GF-D8 (cell line): ENCODE data around the gene TEX54.
"Not testable (repeated sequence)": the region's sequence is repeated elsewhere in the genome, so short reads cannot be mapped to it uniquely, and the experiment has no call there.

Source experiments
- DNase-seq: peaks from one replicate; lab custom pipeline; 2025; lab: John Stamatoyannopoulos, UW

Gene TEX54

DNA sequence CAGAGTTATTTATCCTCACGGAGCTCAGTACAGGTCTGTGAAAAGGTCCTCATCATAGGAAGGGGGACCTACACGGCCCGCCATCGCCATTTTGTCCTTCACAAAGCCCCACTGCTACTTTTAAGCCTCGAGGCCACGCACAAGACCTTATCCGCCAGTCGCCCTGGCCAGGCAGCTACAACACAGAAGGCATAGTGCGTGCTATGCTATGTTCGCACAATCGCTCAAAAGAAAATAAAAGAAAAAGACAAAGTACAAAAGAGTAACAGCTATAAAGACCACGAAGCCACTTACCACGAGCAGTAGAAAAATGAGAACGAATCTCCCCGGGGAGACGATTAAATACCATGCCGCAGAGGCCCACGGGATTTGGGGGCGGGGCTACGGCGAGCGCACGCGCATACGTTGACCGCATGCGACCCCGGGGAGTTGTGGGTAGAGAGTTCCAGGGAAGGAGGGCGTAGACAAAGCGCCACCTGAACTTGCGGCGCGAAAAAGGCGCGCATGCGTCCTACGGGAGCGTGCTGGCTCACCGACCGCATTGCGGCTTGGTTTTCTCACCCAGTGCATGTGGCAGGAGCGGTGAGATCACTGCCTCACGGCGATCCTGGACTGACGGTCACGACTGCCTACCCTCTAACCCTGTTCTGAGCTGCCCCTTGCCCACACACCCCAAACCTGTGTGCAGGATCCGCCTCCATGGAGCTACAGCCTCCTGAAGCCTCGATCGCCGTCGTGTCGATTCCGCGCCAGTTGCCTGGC lies 23.1 kb upstream of the TEX54 start:
- peak; percentile 95 for DNase-seq

DNA sequence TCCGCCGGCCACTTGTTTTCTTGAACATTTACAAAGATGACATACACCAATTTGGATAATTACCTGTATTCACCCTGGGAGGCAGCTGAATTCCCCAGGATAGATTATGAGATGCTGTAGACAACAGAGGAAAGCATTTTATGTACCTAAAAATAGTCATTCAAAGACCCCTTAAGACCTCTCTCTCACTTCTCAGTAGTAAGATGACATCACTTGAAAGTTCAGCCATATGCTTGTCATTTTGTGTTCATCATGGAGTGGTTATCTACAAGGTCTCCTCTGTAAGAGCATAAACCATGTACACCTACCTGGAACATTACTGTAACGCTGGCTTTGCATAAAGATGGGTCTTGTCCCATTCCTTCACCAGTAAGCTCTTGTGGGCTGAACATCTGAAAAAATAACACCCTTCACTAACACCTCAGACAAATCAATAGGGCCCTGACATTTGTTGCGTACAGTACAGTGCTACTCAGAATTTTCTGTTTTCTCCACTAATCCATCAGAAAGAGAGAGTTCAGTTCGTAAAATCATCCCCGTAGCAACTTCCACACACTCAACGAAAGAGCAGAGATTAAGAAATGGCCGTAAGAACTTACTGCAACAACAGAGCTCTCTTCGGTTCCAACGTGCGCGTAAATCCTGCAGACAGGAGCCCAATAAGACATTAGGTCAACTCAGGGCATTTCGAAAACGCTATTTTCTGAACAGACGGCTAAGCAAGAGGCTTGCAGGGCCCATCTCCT lies 22.4 kb upstream of the TEX54 start:
- no peak for DNase-seq

DNA sequence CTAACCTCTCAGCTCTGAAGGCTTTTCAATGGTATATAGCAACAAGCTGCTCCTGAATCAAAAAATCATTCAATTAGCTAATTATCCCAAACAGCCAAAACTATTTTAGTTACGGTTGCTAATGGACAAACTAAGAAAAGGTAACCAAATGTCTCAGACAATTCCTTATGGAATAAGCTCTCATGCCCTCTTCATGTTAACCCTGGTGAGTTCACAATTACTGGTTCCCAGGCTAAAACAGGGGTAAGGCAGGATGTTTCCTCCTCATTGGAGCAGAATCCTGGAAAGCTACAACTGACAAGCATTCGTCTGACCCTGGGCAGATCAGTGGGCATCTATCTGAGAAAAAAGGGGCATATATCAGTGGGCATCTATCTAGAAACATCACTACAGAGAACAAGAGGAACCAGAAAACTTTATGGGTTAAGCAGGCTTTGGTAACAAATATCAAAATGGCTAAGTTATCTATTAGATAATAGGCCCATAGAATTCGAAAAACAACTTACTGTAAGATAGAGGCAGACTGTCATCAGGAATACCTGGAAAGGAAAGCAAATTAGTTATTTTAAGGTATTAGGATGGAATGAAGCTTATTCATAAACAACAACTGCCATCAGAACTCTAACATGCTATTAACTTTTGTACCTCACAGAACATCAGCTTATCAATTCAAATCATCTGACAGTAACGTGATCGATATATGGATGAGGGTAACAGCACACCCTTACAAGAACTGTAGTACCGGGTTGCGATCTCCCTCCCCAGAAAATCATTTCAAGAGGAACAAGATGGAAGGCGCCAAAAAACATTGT lies 21.6 kb upstream of the TEX54 start:
- no peak for DNase-seq

DNA sequence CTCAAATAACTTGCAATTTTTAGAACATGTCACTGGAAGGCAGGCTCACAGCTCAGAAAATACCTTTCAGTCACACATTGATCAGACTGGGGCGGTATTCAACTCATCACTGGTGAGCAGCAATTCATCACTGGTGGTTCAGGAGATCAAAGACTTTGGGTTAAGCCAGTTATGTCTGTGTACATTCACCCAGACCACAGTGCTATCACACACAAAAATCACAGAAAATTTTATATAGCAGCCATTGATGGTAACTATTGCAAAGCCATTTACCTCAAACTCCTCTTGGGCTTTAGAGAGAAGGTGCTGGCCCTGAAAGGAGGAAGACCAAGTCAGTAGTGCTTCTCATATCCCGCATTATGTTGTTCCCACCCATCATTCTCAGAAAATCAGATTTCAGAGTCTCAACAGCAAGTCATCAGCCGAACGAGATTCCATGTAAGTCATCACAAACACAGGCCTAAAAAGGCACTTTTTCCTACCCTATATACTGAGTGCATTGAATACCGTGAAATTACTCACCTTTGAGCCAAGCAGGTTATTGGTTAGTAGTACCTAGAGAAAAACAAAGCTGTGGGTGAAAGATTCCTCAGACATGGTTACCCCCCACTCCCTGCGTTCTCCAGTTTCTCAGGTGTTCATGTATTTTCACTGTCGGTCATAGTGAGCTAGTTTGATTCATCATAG lies 20.8 kb upstream of the TEX54 start:
- no peak for DNase-seq

DNA sequence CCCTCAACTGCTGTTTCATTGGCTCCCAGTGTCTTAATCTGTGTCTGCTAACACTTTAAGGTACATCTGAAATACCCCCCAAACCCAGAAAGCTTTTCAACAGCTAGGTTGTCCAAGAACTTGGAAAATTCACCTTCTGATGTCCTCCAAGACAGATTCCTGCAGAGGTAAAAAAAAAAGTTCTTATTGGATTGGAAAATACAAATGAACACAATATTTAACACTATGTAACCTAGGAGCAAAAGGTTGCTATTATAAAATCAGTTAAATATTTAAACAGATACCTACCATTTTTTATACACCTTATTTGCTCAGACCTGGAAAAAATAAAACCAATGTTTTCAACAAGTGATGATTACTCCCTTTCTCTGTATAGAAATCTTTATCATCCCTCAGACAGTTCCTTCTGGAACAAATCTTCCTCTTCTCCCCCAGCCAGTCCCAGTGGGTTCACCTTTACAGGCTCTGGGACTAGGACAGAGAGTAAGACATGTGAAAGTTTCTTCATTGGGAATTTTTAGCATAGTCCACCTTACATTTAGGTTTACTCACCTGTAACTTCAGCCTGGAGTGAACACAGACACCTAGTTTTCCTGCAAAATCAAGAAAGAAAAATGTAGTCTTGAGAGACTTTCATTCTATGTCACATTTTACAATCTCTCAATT lies 20.0 kb upstream of the TEX54 start:
- DNase-seq: no peak

DNA sequence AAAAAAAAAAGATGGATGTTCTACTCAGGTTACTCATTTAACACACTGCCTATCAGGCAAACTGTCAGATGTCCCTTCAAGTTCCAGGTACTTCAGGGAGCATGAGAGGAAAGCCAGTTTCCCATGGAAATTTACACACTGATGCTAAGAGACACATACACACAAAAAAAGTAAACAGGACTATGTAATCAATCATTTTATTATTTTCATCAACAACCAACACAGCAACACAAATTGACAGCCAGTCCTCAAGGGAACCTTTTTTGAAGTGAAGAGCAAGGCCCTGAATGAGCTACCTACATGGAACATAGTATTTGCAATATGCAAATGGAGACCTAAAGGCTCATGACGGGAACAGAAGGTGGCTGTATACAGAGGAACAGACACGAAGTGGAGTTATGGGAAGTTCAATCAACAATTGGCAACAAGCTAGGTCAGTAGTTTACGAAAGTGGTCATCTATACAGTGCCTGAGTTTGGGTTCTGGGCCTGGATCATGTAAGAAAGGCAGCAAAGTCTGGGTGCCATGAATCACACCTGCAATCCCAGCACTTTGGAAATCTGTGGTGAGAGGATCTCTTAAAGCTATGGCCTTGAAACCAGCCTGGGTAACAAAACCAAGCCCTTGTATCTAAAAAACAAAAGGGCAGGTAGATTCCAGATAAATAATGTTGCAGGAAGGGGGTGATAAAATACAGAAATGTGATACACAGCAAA lies 19.3 kb upstream of the TEX54 start:
- no peak for DNase-seq

DNA sequence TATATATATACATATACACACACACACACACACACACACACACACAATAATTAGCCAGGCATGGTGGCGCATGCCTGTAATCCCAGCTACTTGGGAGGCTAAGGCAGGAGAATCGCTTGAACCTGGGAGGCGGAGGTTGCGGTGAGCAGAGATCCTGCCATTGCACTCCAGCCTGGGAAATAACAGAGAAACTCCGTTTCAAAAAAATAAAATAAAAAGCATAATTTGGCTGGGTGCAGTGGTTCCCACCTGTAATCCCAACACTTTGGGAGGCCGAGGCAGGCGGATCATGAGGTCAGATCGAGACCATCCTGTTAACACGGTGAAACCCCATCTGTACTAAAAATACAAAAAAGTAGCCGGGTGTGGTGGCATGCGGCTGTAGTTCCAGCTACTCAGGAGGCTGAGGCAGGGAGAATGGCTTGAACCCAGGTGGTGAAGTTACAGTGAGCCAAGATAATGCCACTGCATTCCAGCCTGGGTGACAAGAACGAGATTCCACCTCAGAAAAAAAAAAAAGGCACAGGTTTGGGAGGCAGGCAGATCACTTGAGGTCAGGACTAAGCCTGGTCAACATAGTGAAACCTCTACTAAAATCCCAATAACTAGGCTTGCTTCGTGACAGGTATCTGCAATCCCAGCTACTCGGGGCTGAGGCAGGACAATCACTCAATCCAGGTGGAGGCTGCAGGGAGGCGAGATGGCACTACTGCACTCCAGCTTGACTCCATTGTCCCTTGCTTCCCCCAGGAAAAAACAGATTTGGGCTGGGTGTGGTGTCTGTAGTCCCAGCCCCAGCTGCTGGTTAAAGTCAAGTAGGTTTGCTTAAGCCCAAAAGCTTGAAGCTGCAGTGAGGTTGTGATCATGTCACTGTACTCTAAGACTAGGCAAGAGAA lies 18.5 kb upstream of the TEX54 start:
- no peak for DNase-seq

DNA sequence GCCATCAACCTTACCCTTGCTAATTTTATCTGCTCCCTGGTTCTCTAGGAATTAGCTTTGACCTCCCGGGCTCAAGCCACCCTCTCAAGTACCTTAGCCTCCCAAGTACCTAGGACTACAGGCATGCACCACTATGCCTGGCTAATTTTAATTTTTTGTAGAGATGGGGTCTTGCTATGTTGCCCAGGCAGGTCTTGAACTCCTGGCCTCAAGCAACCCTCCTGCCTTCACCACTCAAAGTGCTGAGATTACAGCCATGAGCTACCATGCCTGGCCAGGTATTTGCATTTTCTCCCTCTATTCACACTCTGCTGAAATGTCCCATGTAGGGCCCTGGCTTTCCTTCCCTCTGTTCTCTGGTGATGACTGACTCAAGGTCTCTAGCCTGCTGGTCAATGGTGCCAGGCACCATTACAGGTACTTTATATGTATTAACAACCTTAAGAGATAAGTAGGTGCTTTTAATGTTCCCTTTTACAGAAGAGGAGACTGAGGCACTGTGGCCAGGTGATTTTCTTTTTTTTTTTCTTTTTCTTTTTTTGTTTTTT lies 15.2 kb upstream of the TEX54 start:
- DNase-seq: no peak

DNA sequence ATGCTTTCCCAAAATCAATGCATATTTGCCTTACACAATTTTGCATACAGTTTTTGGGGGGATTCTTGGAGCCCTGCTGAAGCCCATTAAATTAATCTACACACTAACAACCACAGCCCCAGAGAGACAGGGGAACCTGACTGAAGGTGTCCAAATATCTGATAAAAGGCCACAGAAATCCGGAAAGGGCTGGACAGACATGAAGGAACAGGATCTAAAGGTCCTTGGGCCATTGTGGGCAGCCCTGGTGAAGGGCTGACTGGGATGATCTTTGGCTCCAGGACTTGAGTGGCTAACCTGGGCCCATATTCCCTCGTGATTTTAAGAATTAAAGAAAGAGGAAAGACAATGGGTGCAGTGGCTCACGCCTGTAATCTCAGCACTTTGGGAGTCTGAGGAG lies 13.5 kb upstream of the TEX54 start:
- DNase-seq: no peak

DNA sequence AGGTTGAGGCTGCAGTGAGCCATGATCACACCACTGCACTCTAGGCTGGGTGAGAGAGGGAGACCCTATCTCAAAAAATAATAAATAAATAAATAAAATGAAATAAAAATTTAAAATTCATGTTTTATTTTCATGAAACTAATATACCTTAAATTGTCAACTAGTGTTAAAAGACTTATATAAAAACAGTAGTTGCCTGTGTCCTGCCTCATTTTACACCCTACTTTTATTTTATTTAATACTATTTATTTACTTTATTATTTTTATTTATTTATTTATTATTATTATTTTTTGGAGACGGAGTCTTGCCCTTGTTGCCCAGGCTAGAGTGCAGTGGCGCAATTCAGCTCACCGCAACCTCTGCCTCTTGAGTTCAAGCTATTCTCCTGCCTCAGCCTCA lies 11.5 kb upstream of the TEX54 start:
- DNase-seq: no peak

DNA sequence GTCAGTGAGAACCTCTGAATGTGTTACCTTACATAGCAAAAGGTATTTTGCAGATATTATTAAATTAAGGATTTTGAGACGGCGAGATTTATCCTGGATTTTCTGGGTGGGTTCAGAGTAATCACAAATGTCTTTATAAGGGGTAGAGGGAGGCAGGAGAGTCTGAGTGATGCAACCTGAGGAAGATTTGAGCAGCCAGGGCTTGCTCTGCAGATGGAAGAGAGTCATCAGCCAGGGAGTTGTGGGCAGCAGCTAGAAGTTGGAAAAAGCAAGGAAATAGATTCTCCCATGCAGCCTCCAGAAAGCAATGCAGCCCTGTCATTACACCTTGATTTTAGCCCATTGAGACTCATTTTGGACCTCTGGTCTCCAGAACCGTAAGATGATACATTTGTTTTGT lies 10.8 kb upstream of the TEX54 start:
- DNase-seq: no peak

DNA sequence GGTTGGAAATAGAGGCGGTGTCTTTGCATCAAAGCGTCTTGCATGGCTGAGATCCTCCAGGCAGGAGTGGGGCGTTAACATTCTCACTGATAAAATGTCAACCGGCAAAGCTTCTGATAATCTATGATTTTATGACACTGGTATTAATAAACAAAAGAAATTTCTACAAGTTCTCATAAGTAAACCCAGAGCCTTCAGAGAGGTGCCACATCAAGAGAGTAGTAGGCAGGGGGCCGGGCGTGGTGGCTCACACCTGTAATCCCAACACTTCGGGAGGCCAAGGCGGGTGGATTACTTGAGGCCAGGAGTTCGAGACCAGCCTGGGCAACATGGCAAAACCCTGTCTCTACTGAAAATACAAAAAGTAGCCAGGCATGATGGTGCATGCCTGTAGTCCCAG lies 10.2 kb upstream of the TEX54 start:
- DNase-seq: not testable (repeated sequence)

DNA sequence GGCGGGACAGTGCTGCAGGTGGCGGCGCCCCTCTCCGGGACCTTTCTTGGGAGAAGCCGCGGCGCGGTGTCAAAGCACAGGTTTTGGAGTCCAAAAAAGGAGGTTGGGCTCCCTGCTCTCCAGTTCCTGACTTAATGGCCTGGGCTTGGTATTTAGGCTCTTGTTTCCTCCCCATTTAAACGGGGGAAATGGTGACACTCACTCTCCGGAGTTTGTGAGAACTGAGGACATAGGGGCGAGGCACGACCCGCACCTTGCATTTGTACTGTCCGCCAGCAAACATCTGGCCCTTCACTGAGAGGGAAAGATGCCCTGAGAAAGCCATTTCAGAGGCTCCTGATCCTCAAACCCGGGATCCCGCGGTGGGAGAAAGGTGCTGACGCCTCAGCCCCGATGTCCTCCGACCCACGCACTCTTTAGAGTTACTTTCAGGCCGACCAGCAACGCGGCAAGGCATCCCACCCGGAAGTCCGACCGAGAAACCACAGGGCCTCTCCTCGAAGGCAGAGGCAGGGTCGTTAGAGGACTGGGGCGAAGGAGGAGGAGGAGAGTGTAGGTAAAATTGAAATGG lies 9.6 kb upstream of the TEX54 start:
- no peak for DNase-seq

DNA sequence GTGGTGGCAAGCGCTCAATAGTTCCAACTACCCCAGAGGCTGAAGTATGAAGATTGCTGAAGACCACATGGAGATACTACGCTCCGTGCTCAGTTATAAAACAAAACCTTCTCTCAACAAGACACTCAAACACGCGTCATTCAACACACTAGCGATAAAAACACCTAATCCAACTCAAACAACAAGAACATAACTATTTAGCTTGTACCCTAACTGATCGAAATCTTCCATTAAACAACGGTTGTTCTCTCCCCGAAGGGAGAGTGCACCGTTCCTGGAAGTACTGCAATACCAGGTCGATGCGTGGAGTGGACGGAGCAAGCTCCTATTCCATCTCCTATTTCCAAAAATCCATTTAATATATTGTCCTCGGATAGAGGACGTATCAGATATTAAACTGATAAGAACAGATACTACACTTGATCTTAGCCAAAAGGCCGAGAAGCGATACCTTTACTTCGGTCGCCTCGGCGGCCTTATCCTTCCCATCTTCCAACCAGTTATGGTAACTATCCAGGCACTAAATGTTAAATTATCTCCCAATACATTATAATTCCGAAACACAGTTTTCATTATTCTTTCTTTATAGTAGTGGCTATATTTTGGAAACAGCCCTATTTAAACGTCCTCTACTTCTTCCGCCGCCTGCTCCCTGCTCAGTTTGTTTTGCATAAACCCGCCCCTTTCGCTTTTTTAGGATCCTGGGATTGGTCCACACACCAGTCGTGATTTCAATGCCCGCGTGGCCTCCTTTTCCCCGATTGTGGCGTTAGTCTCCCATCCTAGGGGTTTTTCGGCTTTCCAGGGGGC lies 8.9 kb upstream of the TEX54 start:
- DNase-seq: peak; percentile 99

DNA sequence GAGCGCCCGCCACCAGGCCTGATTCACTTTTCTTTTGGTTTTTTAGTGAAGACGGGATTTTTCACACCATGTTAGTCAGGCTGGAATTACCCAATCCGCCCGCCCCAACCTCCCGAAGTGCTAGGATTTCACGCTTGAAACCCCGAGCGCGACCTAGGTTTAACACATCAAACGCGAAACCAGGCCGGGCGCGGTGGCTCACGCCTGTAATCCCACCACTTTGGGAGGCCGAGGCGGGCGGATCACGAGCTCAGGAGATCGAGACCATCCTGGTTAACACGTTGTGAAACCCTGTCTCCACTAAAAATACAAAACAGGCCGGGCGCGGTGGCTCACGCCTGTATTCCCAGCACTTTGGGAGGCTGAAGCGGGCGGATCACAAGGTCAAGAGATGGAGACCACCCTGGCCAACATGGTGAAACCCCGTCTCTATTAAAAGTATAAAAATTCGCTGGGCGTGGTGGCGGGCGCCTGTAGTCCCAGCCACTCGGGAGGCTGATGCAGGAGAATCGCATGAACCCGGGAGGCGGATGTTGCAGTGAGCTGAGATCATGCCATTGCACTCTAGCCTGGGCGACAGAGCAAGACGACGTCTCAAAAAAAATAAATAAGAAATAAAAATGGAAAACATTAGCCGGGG lies 8.2 kb upstream of the TEX54 start:
- DNase-seq: peak; percentile 56

DNA sequence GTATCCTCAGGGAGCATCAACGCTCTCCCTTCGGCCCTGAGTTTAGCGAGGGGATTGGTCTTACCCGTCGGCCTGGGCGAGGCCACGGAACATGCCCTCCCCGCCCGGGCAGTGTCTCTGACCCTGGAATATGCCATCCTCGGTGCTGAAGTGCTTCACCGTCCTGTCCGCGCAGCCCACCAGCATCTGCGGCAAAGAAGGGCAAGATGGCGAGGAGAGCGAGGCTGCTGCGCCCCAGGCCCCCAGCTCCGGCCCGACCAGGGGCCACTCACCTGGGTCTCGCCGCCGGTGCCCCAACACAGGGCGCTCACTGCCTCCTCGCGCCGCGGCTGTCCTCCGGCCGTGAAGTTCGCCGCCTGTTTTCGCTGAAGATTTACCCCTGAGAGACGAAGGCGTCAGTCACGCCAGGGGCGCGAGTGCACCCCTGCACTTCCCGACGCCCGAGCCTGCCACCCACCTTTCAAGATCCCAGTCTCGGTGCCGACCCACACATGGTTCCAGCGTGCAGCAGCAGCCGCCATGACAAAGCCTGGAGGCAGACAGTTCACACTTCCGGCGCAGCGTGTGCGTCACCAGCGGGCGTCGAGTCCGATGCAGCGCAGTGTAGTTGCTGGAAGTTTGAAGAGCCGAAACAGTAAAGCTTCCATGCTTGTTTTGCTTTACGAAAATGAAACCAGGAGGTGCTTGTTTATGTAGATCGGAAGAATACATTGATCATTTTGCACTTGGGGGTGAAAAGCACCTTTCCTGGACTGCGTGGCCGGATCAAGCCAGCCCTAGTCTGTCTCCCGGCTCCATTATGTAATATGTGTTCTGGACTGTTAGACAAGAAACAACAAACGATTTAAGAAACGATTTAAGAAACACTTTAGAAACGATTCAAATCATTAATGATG lies 6.7 kb upstream of the TEX54 start, which contains the start of gene WDR74:
WDR74 (minus strand) TSS at position 541 of the 896 bp plus-strand sequence; CDS start at position 521, 20 bp downstream.
- DNase-seq: peak; percentile 78

DNA sequence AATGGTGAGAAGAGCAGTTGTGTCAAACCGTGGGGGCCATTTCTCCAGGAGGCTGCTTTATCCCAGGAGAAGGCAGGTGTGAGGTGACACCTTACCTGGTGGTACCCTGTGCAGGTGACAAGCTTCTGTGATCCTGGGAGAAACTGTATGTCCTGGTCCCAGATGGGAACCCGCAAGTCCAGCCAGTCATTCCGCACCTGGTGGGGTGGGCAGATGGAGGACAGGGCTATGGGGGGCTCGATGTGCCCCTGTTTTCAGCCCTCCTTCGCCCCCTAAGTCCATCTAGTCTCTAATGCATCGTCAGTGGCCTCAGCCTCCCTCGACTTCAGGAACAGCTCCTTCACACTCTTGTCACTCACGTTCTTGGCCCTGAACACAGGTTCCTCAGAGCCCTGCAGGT lies 2.7 kb upstream of the TEX54 start:
- no peak for DNase-seq
